Stomach (tissue), 9 donors: Measurements from ENCODE around the gene GYG1. TPM values are rescaled to one million over a fixed set of nuclear protein-coding genes. Genes with fewer than 3 reads are reported as not detected.
A peak's percentile ranks its signal among the peaks of the same experiment; 100 is the strongest.

Experiments
- DNase-seq, 2 donors: peaks; one replicate each; pipeline versions ENCODE4 v3.0.0 to v3.0.0-alpha.2; 2013 to 2019
- H3K27ac ChIP-seq, 5 donors: fragments of 200-600 bp in 4 of 5; sonication (generic) in 4 of 5; one replicate each; pipeline ENCODE4 v1.5.1; 2013 to 2019; ENCODE audit warnings: mild to moderate bottlenecking in 1 of 5, moderate library complexity in 1 of 5
- H3K27me3 ChIP-seq, 3 donors: fragments of 200-600 bp; sonication (generic); one replicate each; pipeline ENCODE4 v1.5.1; 2017 to 2019; ENCODE audit warnings: mixed run types in 1 of 3
- H3K36me3 ChIP-seq, 4 donors: fragments of 200-600 bp; sonication (generic); 1 replicate in 3 of 4; 2 replicates in 1 of 4; pipeline ENCODE4 v1.5.1; 2016 to 2019
- H3K4me1 ChIP-seq, 4 donors: fragments of 200-600 bp; sonication (generic); one replicate each; pipeline ENCODE4 v1.5.1; 2016 to 2019
- H3K4me3 ChIP-seq, 4 donors: fragments of 200-600 bp; sonication (generic) in 3 of 4; one replicate each; pipeline ENCODE4 v1.5.1; 2016 to 2019; ENCODE audit warnings: mild to moderate bottlenecking in 1 of 4
- H3K9me3 ChIP-seq, 4 donors: fragments of 200-600 bp; sonication (generic); one replicate each; pipeline ENCODE4 v1.5.1; 2016 to 2019
- EP300 ChIP-seq: sonication (generic); formaldehyde crosslinking; IDR thresholded peaks from one replicate; pipeline ENCODE4 v1.6.1; 2017; ENCODE audit warnings: antibody characterized with exemption
- POLR2A ChIP-seq, 4 donors: fragments of 450-650 bp; IDR thresholded peaks; one replicate each; pipeline ENCODE4 v1.6.1; 2016; ENCODE audit warnings: antibody characterized with exemption in 4 of 4, control low read depth in 2 of 4, mild to moderate bottlenecking in 1 of 4, moderate library complexity in 1 of 4
- POLR2AphosphoS5 ChIP-seq, 3 donors: sonication (generic); formaldehyde crosslinking; IDR thresholded peaks; one replicate each; pipeline ENCODE4 v1.6.1; 2016; ENCODE audit warnings: antibody characterized with exemption in 3 of 3
- WGBS, 5 donors: extraction: QIAGEN DNeasy Blood & Tissue Kit in 3 of 5; methylation state at CpG; one replicate each; pipeline versions ENCODE4 v1.1.5 to v1.1.7; 2013 to 2018; 5-methylcytosine and 5-hydroxymethylcytosine counted together
- intact Hi-C: fragments of 100-400 bp; cut with DNase I; formaldehyde crosslinking; loops from one replicate; pipeline ENCODE4 v1.15.1; 2023; ENCODE audit warnings: low total_unique reads
- polyA plus RNA-seq, 3 donors: library from polyadenylated mRNA; stranded (reverse); fragments of 200-250 nt; gene quantifications; one replicate each; pipeline ENCODE4 v1.2.3, GENCODE V29; 2013
- total RNA-seq, 5 donors: library from RNA; depleted of rRNA; stranded (reverse); fragments of >200 nt; gene quantifications; one replicate each; pipeline versions ENCODE4 v1.1.0 to v1.2.3, GENCODE V29; 2014 to 2016
- TF ChIP-seq, protein P1 (sequence below), 7 experiments: fragments of 450-650 bp in 4 of 7; fragments of 200-600 bp in 3 of 7; sonication (generic) in 3 of 7; IDR thresholded peaks; one replicate each; pipeline ENCODE4 v1.5.1; 2016 to 2019; ENCODE audit warnings: antibody characterized with exemption in 7 of 7, control low read depth in 2 of 7, mild to moderate bottlenecking in 1 of 7
- donor health status: healthy with polysubstance abuse.
- donor health status: Bipolar disorder and iron deficiency.
- donor health status: healthy.

The GYG1 gene
- total and polyA plus RNA-seq, 8 donors: 4.9 to 169 (median 38.1) TPM

DNA sequence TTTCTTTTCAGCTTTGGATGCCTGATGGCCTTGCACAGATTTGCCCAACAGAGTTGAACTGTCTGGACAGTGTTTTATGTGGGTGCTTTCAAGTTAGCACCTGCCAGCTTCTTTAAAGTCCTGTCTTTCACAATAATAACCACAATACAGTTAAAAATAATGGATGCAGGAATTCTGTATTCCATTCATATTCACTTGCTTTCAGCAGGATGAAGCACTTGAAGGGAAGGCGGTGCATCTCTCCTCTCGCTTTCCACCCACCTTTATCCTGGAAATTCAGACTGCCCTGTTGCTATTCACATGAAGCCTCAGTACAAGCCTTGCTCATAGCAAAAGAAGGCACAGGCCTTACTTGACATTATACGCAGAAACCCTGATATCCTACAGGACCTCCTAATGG is 26.5 kb upstream of the GYG1 start:
- Histone ChIP-seq H3K4me3 (no peak overlapping the region), H3K4me1 (no peaks in the 10 kb centered on the region), H3K27me3 (no peaks in the 10 kb centered on the region), H3K27ac (no peak overlapping the region), H3K36me3 (no peaks in the 10 kb centered on the region), H3K9me3 (no peaks in the 10 kb centered on the region)
- WGBS, 5 donors: 89 to 100% (median 98%) methylated on average over 3 of the region's 3 CpGs
- intact Hi-C loops: no loop called here
- DNase-seq: no peak
- TF ChIP-seq EP300: no peak
- no peak for TF ChIP-seq POLR2A (IDR thresholded peaks at IDR 0.05)
- TF ChIP-seq POLR2AphosphoS5 (IDR thresholded peaks at IDR 0.05): no peak
- TF ChIP-seq, protein P1, sequence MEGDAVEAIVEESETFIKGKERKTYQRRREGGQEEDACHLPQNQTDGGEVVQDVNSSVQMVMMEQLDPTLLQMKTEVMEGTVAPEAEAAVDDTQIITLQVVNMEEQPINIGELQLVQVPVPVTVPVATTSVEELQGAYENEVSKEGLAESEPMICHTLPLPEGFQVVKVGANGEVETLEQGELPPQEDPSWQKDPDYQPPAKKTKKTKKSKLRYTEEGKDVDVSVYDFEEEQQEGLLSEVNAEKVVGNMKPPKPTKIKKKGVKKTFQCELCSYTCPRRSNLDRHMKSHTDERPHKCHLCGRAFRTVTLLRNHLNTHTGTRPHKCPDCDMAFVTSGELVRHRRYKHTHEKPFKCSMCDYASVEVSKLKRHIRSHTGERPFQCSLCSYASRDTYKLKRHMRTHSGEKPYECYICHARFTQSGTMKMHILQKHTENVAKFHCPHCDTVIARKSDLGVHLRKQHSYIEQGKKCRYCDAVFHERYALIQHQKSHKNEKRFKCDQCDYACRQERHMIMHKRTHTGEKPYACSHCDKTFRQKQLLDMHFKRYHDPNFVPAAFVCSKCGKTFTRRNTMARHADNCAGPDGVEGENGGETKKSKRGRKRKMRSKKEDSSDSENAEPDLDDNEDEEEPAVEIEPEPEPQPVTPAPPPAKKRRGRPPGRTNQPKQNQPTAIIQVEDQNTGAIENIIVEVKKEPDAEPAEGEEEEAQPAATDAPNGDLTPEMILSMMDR (IDR thresholded peaks at IDR 0.05): no peak

DNA sequence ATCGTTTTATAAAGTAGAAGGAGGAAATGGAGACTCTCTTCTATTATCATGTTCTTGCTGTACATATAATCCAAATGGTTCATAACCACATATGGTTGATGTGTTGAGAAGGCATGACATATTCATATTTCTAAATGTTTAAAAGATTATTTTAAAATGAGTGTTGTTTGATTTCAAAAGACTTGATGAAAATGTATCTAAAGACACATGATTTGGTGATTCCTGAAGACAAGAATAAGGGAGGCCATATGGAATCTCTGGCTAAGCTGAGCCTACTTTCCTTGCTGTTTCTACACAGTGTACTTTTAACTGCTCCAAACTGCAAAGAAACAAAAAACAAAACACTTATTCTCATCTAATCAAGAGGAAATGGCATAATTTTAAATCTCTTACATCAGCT is 23.0 kb upstream of the GYG1 start:
- H3K4me1 ChIP-seq: peaks cover 0 to 6% (median 0%) of the 10 kb centered on the region in 4 donors
- 71 to 95% (median 90%) methylated on average over 1 of the region's 1 CpG for WGBS, 5 donors
- H3K4me3 ChIP-seq: no peak overlapping the region
- no peak for TF ChIP-seq POLR2A (IDR thresholded peaks at IDR 0.05)
- TF ChIP-seq, protein P1 (IDR thresholded peaks at IDR 0.05): no peak
- no peak for TF ChIP-seq POLR2AphosphoS5 (IDR thresholded peaks at IDR 0.05)
- no peak for TF ChIP-seq EP300
- no peaks in the 10 kb centered on the region for H3K27me3 ChIP-seq
- no peaks in the 10 kb centered on the region for H3K36me3 ChIP-seq
- H3K9me3 ChIP-seq: no peaks in the 10 kb centered on the region
- no peak overlapping the region for H3K27ac ChIP-seq
- DNase-seq: no peak
- intact Hi-C loops: no loop called here

DNA sequence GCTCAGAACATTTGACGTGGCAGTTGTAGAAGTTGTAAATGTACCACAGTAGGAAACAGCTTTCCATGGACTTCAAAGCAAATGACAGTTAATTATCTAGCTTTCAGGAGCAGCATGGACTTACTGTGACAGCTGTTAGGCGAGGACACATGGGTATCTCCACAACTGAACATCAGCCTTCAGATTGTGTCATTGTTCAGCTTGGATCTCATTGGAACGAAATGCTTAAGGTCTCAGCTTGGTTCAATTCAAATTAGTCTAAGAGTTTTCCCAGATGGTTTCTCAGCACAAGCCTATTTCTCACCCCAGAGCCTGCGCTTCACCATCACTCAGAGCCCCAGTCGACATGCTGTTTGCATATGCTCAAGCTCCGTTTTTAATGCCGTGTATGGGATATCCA is 21.1 kb upstream of the GYG1 start:
- peaks cover 0 to 6% (median 2%) of the 10 kb centered on the region in 4 donors for H3K4me1 ChIP-seq
- H3K9me3 ChIP-seq: no peaks in the 10 kb centered on the region
- no peak for DNase-seq
- TF ChIP-seq, protein P1 (IDR thresholded peaks at IDR 0.05): no peak
- TF ChIP-seq POLR2AphosphoS5 (IDR thresholded peaks at IDR 0.05) (no peak), POLR2A (IDR thresholded peaks at IDR 0.05) (no peak), EP300 (no peak)
- no peak overlapping the region for H3K4me3 ChIP-seq
- intact Hi-C loops: no loop called here
- H3K27me3 ChIP-seq: no peaks in the 10 kb centered on the region
- H3K36me3 ChIP-seq: no peaks in the 10 kb centered on the region
- WGBS, 5 donors: 85 to 95% (median 88%) methylated on average over 7 of the region's 7 CpGs
- no peak overlapping the region for H3K27ac ChIP-seq

DNA sequence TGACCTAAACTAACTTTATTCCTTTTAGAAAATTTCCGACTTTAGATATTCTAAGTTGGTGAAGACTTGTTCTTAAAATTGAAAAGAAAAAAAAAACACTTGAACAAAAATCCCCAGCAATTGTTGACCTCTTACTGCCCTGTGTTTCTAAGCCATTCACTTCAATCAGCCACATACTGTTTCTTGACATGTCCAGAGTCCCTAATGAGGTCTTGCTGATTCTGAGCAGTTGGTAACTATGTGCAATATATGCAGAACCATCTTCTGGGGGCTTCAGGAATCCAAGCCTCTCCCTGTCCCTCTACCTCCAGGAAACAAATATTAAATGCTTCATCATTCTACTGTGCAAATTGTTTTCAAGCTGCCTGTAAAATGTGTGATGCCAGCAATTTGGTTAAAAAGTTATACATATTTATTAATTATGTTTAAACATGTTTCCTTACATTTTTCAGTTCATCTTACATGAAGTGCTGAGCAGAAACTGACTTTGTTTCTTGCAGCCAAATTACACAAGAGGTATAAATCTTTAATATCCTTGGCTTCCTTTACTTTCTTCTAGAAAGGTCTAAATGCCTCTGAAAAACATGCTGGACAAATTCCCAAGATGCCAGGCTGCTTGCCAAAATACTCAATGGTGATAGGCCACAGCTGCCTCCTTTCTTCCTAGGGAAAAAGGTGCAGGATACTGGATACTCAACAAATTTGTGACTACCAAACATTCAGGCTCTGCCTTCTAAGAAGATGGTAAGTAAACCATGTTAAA is 19.8 kb upstream of the GYG1 start:
- H3K36me3 ChIP-seq: no peaks in the 10 kb centered on the region
- peak; percentile 43 to 47 for DNase-seq
- H3K27ac ChIP-seq: no peak overlapping the region
- peak in 2 of 3 donors; percentile 3 to 17 for TF ChIP-seq POLR2AphosphoS5 (IDR thresholded peaks at IDR 0.05)
- TF ChIP-seq EP300: no peak
- no peak for TF ChIP-seq POLR2A (IDR thresholded peaks at IDR 0.05)
- TF ChIP-seq, protein P1 (IDR thresholded peaks at IDR 0.05): no peak
- peaks cover 0 to 6% (median 2%) of the 10 kb centered on the region in 4 donors for H3K4me1 ChIP-seq
- H3K4me3 ChIP-seq: no peak overlapping the region
- intact Hi-C loops: no loop called here
- 74 to 100% (median 96%) methylated on average over 1 of the region's 1 CpG for WGBS, 5 donors
- no peaks in the 10 kb centered on the region for H3K27me3 ChIP-seq
- H3K9me3 ChIP-seq: no peaks in the 10 kb centered on the region
